Measurements from ENCODE around the gene RDH11. TPM values are rescaled to one million over a fixed set of nuclear protein-coding genes. Genes with fewer than 3 reads are reported as not detected.
A peak's percentile ranks its signal among the peaks of the same experiment; 100 is the strongest.

Gene RDH11, protein sequence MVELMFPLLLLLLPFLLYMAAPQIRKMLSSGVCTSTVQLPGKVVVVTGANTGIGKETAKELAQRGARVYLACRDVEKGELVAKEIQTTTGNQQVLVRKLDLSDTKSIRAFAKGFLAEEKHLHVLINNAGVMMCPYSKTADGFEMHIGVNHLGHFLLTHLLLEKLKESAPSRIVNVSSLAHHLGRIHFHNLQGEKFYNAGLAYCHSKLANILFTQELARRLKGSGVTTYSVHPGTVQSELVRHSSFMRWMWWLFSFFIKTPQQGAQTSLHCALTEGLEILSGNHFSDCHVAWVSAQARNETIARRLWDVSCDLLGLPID
- total RNA-seq (2021; ENCODE audit: unreplicated experiment) (54.6 TPM), Bru-seq, nascent RNA (percentile 88 among the genes with signal in this experiment), BruChase-seq, experiment 1, labeled RNA remaining after a 6-hour chase (percentile 96 among the genes with signal in this experiment), BruChase-seq, experiment 2, labeled RNA remaining after a 2-hour chase (percentile 94 among the genes with signal in this experiment)
- polyA plus RNA-seq (2012), result 57.1 and 70.0 TPM in 2 replicates
- long read RNA-seq, transcript RDH11-201 (7 exons, 2,588 nt), result major isoform, 101 of 123 reads
- long read RNA-seq, partial matches to known transcripts, result 5 of 123 reads
- long read RNA-seq, other reads (novel, unspliced or antisense), result 16 of 123 reads

DNA sequence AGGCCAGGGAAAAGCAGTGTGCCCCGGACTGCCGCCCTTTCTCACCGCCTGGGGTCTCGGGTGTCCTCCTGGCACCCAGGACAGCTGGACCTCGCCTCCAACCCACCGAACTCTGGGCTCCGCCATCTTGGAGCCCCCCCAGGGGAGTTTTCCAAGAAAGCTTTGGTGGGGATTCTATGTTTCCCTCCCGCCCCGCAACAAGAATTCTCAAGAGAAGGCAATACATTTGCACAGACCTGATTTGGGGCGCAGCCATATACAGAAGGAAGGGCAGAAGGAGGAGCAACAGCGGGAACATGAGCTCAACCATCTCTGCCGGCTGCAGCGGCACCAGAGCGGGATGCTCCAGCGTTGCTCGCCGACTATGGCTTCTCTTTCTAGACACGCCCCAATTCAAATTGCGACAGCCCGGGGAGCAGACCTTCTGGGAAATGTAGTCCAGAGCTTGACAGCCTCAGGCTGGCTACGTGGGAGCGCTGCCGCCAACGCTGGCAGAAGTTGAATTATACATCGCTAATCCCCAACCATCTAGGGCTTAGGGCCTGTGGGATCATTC is at the start of gene RDH11:
TSS of gene RDH11 (minus strand) at position 371 of the 556 bp plus-strand sequence. CDS start at position 310, 61 bp downstream.
- no peaks in the 10 kb centered on the region for H4K20me1 ChIP-seq (ENCODE audit: insufficient read depth)
- H3K9me2 ChIP-seq (ENCODE audit: insufficient read depth), result no peaks in the 10 kb centered on the region
- ATAC-seq, result peak; percentile 91
- intact Hi-C loops (cut with micrococcal nuclease), result loop anchor here (2.0 kb wide), 1 partner anchor 77 kb away; the partner anchor contains the start of gene ARG2
- H2AFZ ChIP-seq (ENCODE audit: low read depth, low read length, poor library complexity, severe bottlenecking), result peak within 1 kb of the TSS; percentile 80
- ChIA-PET CTCF (interaction anchor here (1.0 to 1.8 kb wide), 2 partner anchors 9 to 29 kb away, joined by 3 to 16 read pairs; no protein-coding TSS in a partner anchor), POLR2A (interaction anchor here (0.9 to 1.7 kb wide), 8 partner anchors 9 to 281 kb away, joined by 3 to 9 read pairs (median 4); partner anchors contain the start of genes ARG2, PIGH and PLEKHH1), RAD21 (ENCODE audit: low non-redundant PET in 1 of 2, low total read pairs in 2 of 2, uncharacterized antibody in 2 of 2, unreplicated experiment in 2 of 2) (interaction anchor here (1.0 kb wide), 2 partner anchors 9 kb away, joined by 5 to 7 read pairs; no protein-coding TSS in a partner anchor)
- H3K9me3 ChIP-seq (ENCODE audit: control insufficient read depth in 1 of 2, insufficient read depth in 1 of 2, low read depth in 1 of 2, low read length in 2 of 2), result no peaks in the 10 kb centered on the region
- peak within 1 kb of the TSS; percentile 78 for H3K9ac ChIP-seq (ENCODE audit: low read length)
- H3K4me1 ChIP-seq (ENCODE audit: control insufficient read depth in 1 of 2, insufficient read depth in 2 of 2, low read length in 2 of 2), result peaks cover 8 to 29% of the 10 kb centered on the region in 2 experiments; a peak in 3 of 4 replicates
- H3K79me2 ChIP-seq (ENCODE audit: insufficient read depth, low read length), result peaks cover 44% of the 10 kb centered on the region
- peaks cover 16 to 20% of the 10 kb centered on the region in 2 experiments for H3K36me3 ChIP-seq (ENCODE audit: control insufficient read depth in 1 of 2, insufficient read depth in 2 of 2, low read length in 2 of 2)
- peak within 1 kb of the TSS; percentile 80 for H3K27ac ChIP-seq (ENCODE audit: low read depth, low read length)
- no TSS peak for BruUV-seq (replicated peaks)
- H3K4me2 ChIP-seq (ENCODE audit: low read length), result peak within 1 kb of the TSS; percentile 85
- no peaks in the 10 kb centered on the region for H3K27me3 ChIP-seq (ENCODE audit: insufficient read depth, low read length)
- H3K4me3 ChIP-seq (replicated peaks in 1 of 2; ENCODE audit: low read depth in 1 of 2, low read length in 2 of 2), result peak within 1 kb of the TSS; percentile 87 to 92
- peak; percentile 85 for DNase-seq (ENCODE audit: low read depth, low spot score)
- peak; percentile 76 for TF ChIP-seq POLR2A (IDR thresholded peaks at IDR 0.05; ENCODE audit: borderline replicate concordance, extremely low read depth, insufficient read depth, insufficient read length)
- TF ChIP-seq ZNF274 (IDR thresholded peaks at IDR 0.05; ENCODE audit: low read depth, low read length), result no peak
- peak; percentile 59 for TF ChIP-seq SP1 (IDR thresholded peaks at IDR 0.05; ENCODE audit: low read depth)
- TF ChIP-seq ELF1 (IDR thresholded peaks at IDR 0.05; ENCODE audit: borderline replicate concordance, low read depth), result no peak
- peak; percentile 80 for TF ChIP-seq YY1 (IDR thresholded peaks at IDR 0.05; ENCODE audit: extremely low read depth, insufficient replicate concordance, low read depth, low read length)
- no peak for TF ChIP-seq TCF7L2 (IDR thresholded peaks at IDR 0.05; ENCODE audit: borderline replicate concordance, extremely low read depth, insufficient read depth, insufficient read length)
- TF ChIP-seq POLR2AphosphoS5 (IDR thresholded peaks at IDR 0.05; ENCODE audit: low read depth, low read length), result peak; percentile 96
- TF ChIP-seq CBX3 (IDR thresholded peaks at IDR 0.05; ENCODE audit: low read depth), result no peak
- no peak for TF ChIP-seq SRF (IDR thresholded peaks at IDR 0.05; ENCODE audit: low read depth)
- TF ChIP-seq, protein P1, sequence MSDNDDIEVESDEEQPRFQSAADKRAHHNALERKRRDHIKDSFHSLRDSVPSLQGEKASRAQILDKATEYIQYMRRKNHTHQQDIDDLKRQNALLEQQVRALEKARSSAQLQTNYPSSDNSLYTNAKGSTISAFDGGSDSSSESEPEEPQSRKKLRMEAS (IDR thresholded peaks at IDR 0.05), result peak; percentile 12; the same call in 1 of the 2 replicates
- TF ChIP-seq, protein P2, sequence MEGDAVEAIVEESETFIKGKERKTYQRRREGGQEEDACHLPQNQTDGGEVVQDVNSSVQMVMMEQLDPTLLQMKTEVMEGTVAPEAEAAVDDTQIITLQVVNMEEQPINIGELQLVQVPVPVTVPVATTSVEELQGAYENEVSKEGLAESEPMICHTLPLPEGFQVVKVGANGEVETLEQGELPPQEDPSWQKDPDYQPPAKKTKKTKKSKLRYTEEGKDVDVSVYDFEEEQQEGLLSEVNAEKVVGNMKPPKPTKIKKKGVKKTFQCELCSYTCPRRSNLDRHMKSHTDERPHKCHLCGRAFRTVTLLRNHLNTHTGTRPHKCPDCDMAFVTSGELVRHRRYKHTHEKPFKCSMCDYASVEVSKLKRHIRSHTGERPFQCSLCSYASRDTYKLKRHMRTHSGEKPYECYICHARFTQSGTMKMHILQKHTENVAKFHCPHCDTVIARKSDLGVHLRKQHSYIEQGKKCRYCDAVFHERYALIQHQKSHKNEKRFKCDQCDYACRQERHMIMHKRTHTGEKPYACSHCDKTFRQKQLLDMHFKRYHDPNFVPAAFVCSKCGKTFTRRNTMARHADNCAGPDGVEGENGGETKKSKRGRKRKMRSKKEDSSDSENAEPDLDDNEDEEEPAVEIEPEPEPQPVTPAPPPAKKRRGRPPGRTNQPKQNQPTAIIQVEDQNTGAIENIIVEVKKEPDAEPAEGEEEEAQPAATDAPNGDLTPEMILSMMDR (IDR thresholded peaks at IDR 0.05 in 2 of 3, conservative IDR thresholded peaks at IDR 0.05 in 1 of 3; ENCODE audit: borderline replicate concordance in 1 of 3, insufficient read depth in 1 of 3, low read depth in 2 of 3, low read length in 2 of 3), result no peak
- no peak for TF ChIP-seq JUND (IDR thresholded peaks at IDR 0.05)
- peak; percentile 62 for TF ChIP-seq SIN3A (IDR thresholded peaks at IDR 0.05; ENCODE audit: low read depth)
- TF ChIP-seq, protein P3, sequence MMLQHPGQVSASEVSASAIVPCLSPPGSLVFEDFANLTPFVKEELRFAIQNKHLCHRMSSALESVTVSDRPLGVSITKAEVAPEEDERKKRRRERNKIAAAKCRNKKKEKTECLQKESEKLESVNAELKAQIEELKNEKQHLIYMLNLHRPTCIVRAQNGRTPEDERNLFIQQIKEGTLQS (IDR thresholded peaks at IDR 0.05), result no peak
- TF ChIP-seq CEBPB (IDR thresholded peaks at IDR 0.05; ENCODE audit: low read depth), result peak; percentile 93
- TF ChIP-seq EZH2 (IDR thresholded peaks at IDR 0.05), result no peak
- no peak for TF ChIP-seq EZH2phosphoT487 (IDR thresholded peaks at IDR 0.05; ENCODE audit: borderline replicate concordance)
- TF ChIP-seq, protein P4, sequence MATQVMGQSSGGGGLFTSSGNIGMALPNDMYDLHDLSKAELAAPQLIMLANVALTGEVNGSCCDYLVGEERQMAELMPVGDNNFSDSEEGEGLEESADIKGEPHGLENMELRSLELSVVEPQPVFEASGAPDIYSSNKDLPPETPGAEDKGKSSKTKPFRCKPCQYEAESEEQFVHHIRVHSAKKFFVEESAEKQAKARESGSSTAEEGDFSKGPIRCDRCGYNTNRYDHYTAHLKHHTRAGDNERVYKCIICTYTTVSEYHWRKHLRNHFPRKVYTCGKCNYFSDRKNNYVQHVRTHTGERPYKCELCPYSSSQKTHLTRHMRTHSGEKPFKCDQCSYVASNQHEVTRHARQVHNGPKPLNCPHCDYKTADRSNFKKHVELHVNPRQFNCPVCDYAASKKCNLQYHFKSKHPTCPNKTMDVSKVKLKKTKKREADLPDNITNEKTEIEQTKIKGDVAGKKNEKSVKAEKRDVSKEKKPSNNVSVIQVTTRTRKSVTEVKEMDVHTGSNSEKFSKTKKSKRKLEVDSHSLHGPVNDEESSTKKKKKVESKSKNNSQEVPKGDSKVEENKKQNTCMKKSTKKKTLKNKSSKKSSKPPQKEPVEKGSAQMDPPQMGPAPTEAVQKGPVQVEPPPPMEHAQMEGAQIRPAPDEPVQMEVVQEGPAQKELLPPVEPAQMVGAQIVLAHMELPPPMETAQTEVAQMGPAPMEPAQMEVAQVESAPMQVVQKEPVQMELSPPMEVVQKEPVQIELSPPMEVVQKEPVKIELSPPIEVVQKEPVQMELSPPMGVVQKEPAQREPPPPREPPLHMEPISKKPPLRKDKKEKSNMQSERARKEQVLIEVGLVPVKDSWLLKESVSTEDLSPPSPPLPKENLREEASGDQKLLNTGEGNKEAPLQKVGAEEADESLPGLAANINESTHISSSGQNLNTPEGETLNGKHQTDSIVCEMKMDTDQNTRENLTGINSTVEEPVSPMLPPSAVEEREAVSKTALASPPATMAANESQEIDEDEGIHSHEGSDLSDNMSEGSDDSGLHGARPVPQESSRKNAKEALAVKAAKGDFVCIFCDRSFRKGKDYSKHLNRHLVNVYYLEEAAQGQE (IDR thresholded peaks at IDR 0.05; ENCODE audit: low read depth), result no peak
- TF ChIP-seq RAD21 (IDR thresholded peaks at IDR 0.05; ENCODE audit: low read depth), result no peak
- TF ChIP-seq ZFX (IDR thresholded peaks at IDR 0.05), result no peak
